Thoracic aorta (tissue), 2 donors: ENCODE data around the gene TRPV2. TPM values are rescaled to one million over a fixed set of nuclear protein-coding genes. Genes with fewer than 3 reads are reported as not detected.
A peak's percentile ranks its signal among the peaks of the same experiment; 100 is the strongest.

Experiments
- ATAC-seq: fragments of 150-250 bp; one replicate; pipeline ENCODE4 v1.8.0; 2017; ENCODE audit warnings: low read depth; ENCODE audit not compliant: insufficient number of reproducible peaks, low FRiP score
- DNase-seq: peaks from one replicate; pipeline ENCODE4 v3.0.0-alpha.2; 2020; ENCODE audit warnings: low spot score
- H3K27ac ChIP-seq, 2 donors: fragments of 200-600 bp; sonication (generic); 1 replicate in 1 of 2; 2 replicates in 1 of 2; pipeline ENCODE4 v1.5.1; 2016; ENCODE audit warnings: mild to moderate bottlenecking in 2 of 2, moderate library complexity in 2 of 2
- H3K27me3 ChIP-seq: fragments of 200-600 bp; sonication (generic); replicated peaks from 2 replicates; pipeline ENCODE4 v1.6.0; 2016; ENCODE audit warnings: mild to moderate bottlenecking; ENCODE audit not compliant: insufficient read depth
- H3K36me3 ChIP-seq: fragments of 200-600 bp; sonication (generic); one replicate; pipeline ENCODE4 v1.5.1; 2016
- H3K4me1 ChIP-seq, 2 donors: fragments of 200-600 bp; sonication (generic); 1 replicate in 1 of 2; 2 replicates in 1 of 2; pipeline versions ENCODE4 v1.5.1 to v1.6.0; 2016; ENCODE audit warnings: low read depth in 2 of 2, mild to moderate bottlenecking in 1 of 2; ENCODE audit not compliant: control insufficient read depth in 1 of 2
- H3K4me3 ChIP-seq: fragments of 200-600 bp; sonication (generic); 2 replicates; pipeline ENCODE4 v1.5.1; 2016; ENCODE audit warnings: mild to moderate bottlenecking
- H3K9me3 ChIP-seq: fragments of 200-600 bp; sonication (generic); 2 replicates; pipeline ENCODE4 v1.5.1; 2016
- CTCF ChIP-seq: fragments of 200-600 bp; sonication (generic); IDR thresholded peaks from one replicate; pipeline ENCODE4 v1.5.1; 2019; ENCODE audit warnings: antibody characterized with exemption
- total RNA-seq, 2 donors: library from RNA; depleted of rRNA; stranded (reverse); fragments of >200 nt; gene quantifications; one replicate each; pipeline versions ENCODE4 v1.1.0 to v1.2.3, GENCODE V29; 2016

The TRPV2 gene
- total RNA-seq, 2 donors from 2014 or later, result 18.5 to 28.6 TPM

- TF ChIP-seq CTCF, result no peak
- no peak overlapping the region for H3K4me3 ChIP-seq
- no peaks in the 10 kb centered on the region for H3K27me3 ChIP-seq
- ATAC-seq (no peak), DNase-seq (no peak)
- H3K36me3 ChIP-seq, result peaks cover 7% of the 10 kb centered on the region
- no peaks in the 10 kb centered on the region for H3K9me3 ChIP-seq
- H3K4me1 ChIP-seq, result peaks cover 30 to 33% of the 10 kb centered on the region in 2 donors
- peak overlapping the region; percentile 14 to 68 for H3K27ac ChIP-seq
These were observed 36.6 kb upstream of the TRPV2 start for GRCh38 chr17:16378636-16379282.

- Histone ChIP-seq H3K9me3 (no peaks in the 10 kb centered on the region), H3K4me1 (peaks cover 25 to 36% of the 10 kb centered on the region in 2 donors), H3K36me3 (peaks cover 7% of the 10 kb centered on the region), H3K27ac (no peak overlapping the region), H3K4me3 (no peak overlapping the region), H3K27me3 (no peaks in the 10 kb centered on the region)
- ATAC-seq, result no peak
- DNase-seq, result no peak
- TF ChIP-seq CTCF, result no peak
These were observed 35.7 kb upstream of the TRPV2 start for GRCh38 chr17:16379654-16380053.

- peak within 1 kb of the TSS; percentile 73 for H3K4me3 ChIP-seq
- no peak for TF ChIP-seq CTCF
- peaks cover 24 to 30% of the 10 kb centered on the region in 2 donors for H3K4me1 ChIP-seq
- no peaks in the 10 kb centered on the region for H3K27me3 ChIP-seq
- ATAC-seq, result peak; percentile 89
- peak; percentile 89 for DNase-seq
- H3K9me3 ChIP-seq, result no peaks in the 10 kb centered on the region
- peak within 1 kb of the TSS; percentile 81 to 93 for H3K27ac ChIP-seq
- H3K36me3 ChIP-seq, result peaks cover 7% of the 10 kb centered on the region
These were observed 34.5 kb upstream of the TRPV2 start, which contains the start of gene UBB for GRCh38 chr17:16380640-16381495. UBB (plus strand) TSS chr17:16381091; CDS start chr17:16381908, 817 bp downstream.

- DNase-seq (no peak), ATAC-seq (no peak)
- H3K27me3 ChIP-seq, result no peaks in the 10 kb centered on the region
- peak overlapping the region; percentile 81 to 93 for H3K27ac ChIP-seq
- no peak for TF ChIP-seq CTCF
- no peaks in the 10 kb centered on the region for H3K9me3 ChIP-seq
- peaks cover 24 to 30% of the 10 kb centered on the region in 2 donors for H3K4me1 ChIP-seq
- peaks cover 7% of the 10 kb centered on the region for H3K36me3 ChIP-seq
- peak overlapping the region; percentile 73 for H3K4me3 ChIP-seq
These were observed 33.9 kb upstream of the TRPV2 start for GRCh38 chr17:16381496-16381820.

- no peak for DNase-seq
- ATAC-seq, result no peak
- H3K27me3 ChIP-seq, result no peaks in the 10 kb centered on the region
- H3K27ac ChIP-seq, result no peak overlapping the region
- no peak overlapping the region for H3K4me3 ChIP-seq
- no peaks in the 10 kb centered on the region for H3K9me3 ChIP-seq
- H3K4me1 ChIP-seq, result peaks cover 24 to 38% of the 10 kb centered on the region in 2 donors
- TF ChIP-seq CTCF, result no peak
- peaks cover 7% of the 10 kb centered on the region for H3K36me3 ChIP-seq
These were observed 32.2 kb upstream of the TRPV2 start for GRCh38 chr17:16383216-16383615.
